Measurements from ENCODE around the gene NPHP4. TPM values are rescaled to one million over a fixed set of nuclear protein-coding genes. Genes with fewer than 3 reads are reported as not detected.

Gene NPHP4
- total RNA-seq, 4 donors from 2014 or later, result 11.2 to 24.5 (median 18.2) TPM

GRCh38 chr1:5950201-5950895 lies 41.9 kb downstream of the NPHP4 start:
- intact Hi-C loops (cut with DNase I; ENCODE audit: low total_unique reads), result no loop called here
- DNase-seq (ENCODE audit: low spot score in 2 of 2), result peak in 1 of 2 donors; percentile 77
- WGBS, 2 donors, result 63% methylated on average over 7 of the region's 7 CpGs
- H3K4me3 ChIP-seq (ENCODE audit: low read depth, poor library complexity, severe bottlenecking), result no peak overlapping the region
- TF ChIP-seq POLR2A (IDR thresholded peaks at IDR 0.05), result no peak
- TF ChIP-seq CTCF (IDR thresholded peaks at IDR 0.05), result no peak

GRCh38 chr1:5949761-5950100 lies 42.5 kb downstream of the NPHP4 start:
- intact Hi-C loops (cut with DNase I; ENCODE audit: low total_unique reads), result no loop called here
- no peak for DNase-seq (ENCODE audit: low spot score in 2 of 2)
- WGBS, 2 donors, result 65 to 80% methylated on average over 4 of the region's 4 CpGs
- H3K4me3 ChIP-seq (ENCODE audit: low read depth, poor library complexity, severe bottlenecking), result no peak overlapping the region
- TF ChIP-seq CTCF (IDR thresholded peaks at IDR 0.05), result no peak
- TF ChIP-seq POLR2A (IDR thresholded peaks at IDR 0.05), result no peak

- DNase-seq (ENCODE audit: low spot score in 2 of 2), result peak in 1 of 2 donors; percentile 70
- intact Hi-C loops (cut with DNase I; ENCODE audit: low total_unique reads), result no loop called here
- TF ChIP-seq POLR2A (IDR thresholded peaks at IDR 0.05) (no peak), CTCF (IDR thresholded peaks at IDR 0.05) (no peak)
- H3K4me3 ChIP-seq (ENCODE audit: low read depth, poor library complexity, severe bottlenecking), result no peak overlapping the region
- WGBS, 2 donors, result 75 to 85% methylated on average over 13 of the region's 13 CpGs
These were observed 43.0 kb downstream of the NPHP4 start for GRCh38 chr1:5949085-5949760.

- no peak overlapping the region for H3K4me3 ChIP-seq (ENCODE audit: low read depth, poor library complexity, severe bottlenecking)
- WGBS, 2 donors, result 88 to 89% methylated on average over 4 of the region's 4 CpGs
- no peak for DNase-seq (ENCODE audit: low spot score in 2 of 2)
- TF ChIP-seq CTCF (IDR thresholded peaks at IDR 0.05) (no peak), POLR2A (IDR thresholded peaks at IDR 0.05) (no peak)
- intact Hi-C loops (cut with DNase I; ENCODE audit: low total_unique reads), result no loop called here
These were observed 43.6 kb downstream of the NPHP4 start for GRCh38 chr1:5948681-5949005.

GRCh38 chr1:5947978-5948680 lies 44.1 kb downstream of the NPHP4 start:
- 81 to 84% methylated on average over 20 of the region's 20 CpGs for WGBS, 2 donors
- intact Hi-C loops (cut with DNase I; ENCODE audit: low total_unique reads), result no loop called here
- TF ChIP-seq POLR2A (IDR thresholded peaks at IDR 0.05) (no peak), CTCF (IDR thresholded peaks at IDR 0.05) (no peak)
- DNase-seq (ENCODE audit: low spot score in 2 of 2), result peak in 1 of 2 donors; percentile 67
- H3K4me3 ChIP-seq (ENCODE audit: low read depth, poor library complexity, severe bottlenecking), result no peak overlapping the region

Measured in lower leg skin (tissue), 4 donors.